Measurements from ENCODE around the gene LTBP1.

Gene LTBP1

DNA sequence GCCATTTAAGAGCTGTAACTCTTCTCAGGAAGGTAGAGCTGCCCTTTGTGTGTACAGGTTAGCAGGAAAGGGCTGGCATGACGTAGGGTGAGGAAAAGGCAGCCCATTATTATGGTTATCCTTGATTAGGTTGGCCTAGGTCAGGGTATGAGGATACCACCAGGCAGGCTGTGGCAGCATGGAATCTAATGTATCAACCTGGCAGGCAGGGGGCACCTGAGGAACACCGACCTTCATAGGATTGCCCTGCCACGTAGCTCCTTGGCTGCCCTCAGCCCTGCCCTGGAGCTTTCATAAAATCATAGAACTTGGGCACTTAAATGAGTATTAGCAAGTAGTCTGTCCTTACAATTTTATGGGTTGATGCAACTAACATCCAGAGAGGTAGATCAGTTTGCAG lies 261.6 kb downstream of the LTBP1 start:
- Mint-ChIP-seq H3K4me1 (ENCODE audit: low read depth) (peaks cover 3% of the 10 kb centered on the region), H3K36me3 (ENCODE audit: low read depth) (no peaks in the 10 kb centered on the region), H3K4me3 (no peak overlapping the region), H3K27me3 (peaks cover 5% of the 10 kb centered on the region), H3K27ac (no peak overlapping the region), H3K9me3 (no peaks in the 10 kb centered on the region)

DNA sequence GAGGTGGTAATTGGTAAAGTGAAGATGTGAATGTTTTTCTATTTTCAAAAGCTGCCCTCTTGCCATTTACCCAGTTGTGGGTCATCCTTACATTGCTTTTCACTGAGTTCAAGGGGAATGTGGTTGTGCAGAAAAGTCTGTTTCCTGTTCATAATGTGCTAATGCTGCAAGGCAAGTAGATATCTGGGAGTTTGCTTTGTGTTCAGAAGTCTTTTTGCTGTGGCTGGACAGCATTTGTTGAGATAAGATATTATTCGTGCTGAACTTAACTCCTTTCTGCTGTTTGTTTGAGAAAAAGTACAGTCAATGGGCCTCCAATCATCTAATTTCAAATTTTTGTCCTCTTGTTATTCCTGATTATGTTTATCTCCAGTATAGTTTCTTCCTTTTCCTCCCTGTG lies 263.2 kb downstream of the LTBP1 start:
- no peaks in the 10 kb centered on the region for H3K36me3 Mint-ChIP-seq (ENCODE audit: low read depth)
- H3K4me1 Mint-ChIP-seq (ENCODE audit: low read depth), result peaks cover 3% of the 10 kb centered on the region
- peaks cover 5% of the 10 kb centered on the region for H3K27me3 Mint-ChIP-seq
- no peak overlapping the region for H3K4me3 Mint-ChIP-seq
- H3K9me3 Mint-ChIP-seq, result no peaks in the 10 kb centered on the region
- no peak overlapping the region for H3K27ac Mint-ChIP-seq

DNA sequence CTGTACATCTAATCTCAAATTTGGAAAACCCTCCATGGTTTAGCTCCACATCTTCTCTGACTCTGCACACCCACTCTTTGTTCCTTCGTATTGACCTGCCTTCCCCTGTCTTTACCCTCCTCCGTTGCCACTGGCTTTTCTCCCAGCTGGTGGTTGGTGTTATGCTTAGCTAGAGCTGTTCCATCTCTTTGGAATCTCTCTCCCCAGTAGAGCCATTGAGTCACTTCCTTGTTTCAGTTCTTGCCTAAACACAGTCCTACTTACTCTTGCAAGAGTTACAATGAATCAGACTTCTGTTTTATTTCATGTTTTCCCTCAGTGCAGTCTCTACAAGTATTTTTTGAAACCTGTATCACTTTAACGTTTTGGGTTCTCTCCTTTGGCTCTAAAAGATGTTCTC lies 263.9 kb downstream of the LTBP1 start:
- no peaks in the 10 kb centered on the region for H3K9me3 Mint-ChIP-seq
- no peak overlapping the region for H3K4me3 Mint-ChIP-seq
- no peak overlapping the region for H3K27ac Mint-ChIP-seq
- no peaks in the 10 kb centered on the region for H3K36me3 Mint-ChIP-seq (ENCODE audit: low read depth)
- peaks cover 3% of the 10 kb centered on the region for H3K4me1 Mint-ChIP-seq (ENCODE audit: low read depth)
- H3K27me3 Mint-ChIP-seq, result peaks cover 5% of the 10 kb centered on the region

DNA sequence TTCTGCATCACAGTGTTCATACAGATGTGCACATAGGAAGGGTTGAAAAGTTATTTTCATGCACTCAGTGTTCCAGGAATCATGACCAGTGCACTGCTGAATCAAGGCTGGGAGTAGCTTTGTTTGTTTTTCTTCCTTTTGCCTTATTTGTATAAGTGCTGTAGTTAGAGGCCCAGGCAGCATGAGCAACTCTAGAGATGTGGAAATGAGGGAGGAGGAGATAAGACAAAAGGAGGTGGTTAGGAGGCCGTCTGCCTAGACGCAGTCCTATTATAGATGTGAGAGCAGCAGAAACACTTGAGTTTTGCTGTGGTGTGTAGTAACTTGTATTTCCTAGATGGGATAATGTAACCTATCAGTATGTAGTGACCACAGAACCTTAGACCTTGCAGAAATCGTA lies 265.4 kb downstream of the LTBP1 start:
- peaks cover 5% of the 10 kb centered on the region for H3K27me3 Mint-ChIP-seq
- H3K27ac Mint-ChIP-seq, result no peak overlapping the region
- no peak overlapping the region for H3K4me3 Mint-ChIP-seq

DNA sequence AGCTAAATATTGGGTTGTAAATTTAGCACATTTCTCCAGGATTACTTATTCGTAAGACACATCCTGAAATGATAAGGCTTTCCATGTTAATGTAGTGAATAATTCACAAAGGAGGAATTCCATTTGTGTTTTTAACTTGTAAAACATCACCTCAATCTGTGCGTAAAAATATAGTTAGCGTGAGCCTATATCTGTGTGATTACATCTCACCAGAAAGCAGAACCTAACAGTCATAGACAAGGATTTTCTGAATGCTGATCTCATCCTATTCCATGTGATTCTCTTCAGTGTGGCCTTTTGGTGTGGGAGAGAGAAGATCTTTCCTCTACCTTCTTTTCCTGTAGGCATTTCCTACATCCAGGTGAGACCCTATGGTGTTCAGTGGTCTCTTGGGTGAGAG lies 266.5 kb downstream of the LTBP1 start:
- no peaks in the 10 kb centered on the region for H3K36me3 Mint-ChIP-seq (ENCODE audit: low read depth)
- peaks cover 3% of the 10 kb centered on the region for H3K4me1 Mint-ChIP-seq (ENCODE audit: low read depth)
- no peaks in the 10 kb centered on the region for H3K9me3 Mint-ChIP-seq
- H3K27me3 Mint-ChIP-seq, result peaks cover 5% of the 10 kb centered on the region
- H3K27ac Mint-ChIP-seq, result no peak overlapping the region
- no peak overlapping the region for H3K4me3 Mint-ChIP-seq

More for the DNA sequence above, 265.4 kb downstream of the LTBP1 start:
- Mint-ChIP-seq H3K9me3 (no peaks in the 10 kb centered on the region), H3K36me3 (ENCODE audit: low read depth) (no peaks in the 10 kb centered on the region), H3K4me1 (ENCODE audit: low read depth) (peaks cover 3% of the 10 kb centered on the region)

DNA sequence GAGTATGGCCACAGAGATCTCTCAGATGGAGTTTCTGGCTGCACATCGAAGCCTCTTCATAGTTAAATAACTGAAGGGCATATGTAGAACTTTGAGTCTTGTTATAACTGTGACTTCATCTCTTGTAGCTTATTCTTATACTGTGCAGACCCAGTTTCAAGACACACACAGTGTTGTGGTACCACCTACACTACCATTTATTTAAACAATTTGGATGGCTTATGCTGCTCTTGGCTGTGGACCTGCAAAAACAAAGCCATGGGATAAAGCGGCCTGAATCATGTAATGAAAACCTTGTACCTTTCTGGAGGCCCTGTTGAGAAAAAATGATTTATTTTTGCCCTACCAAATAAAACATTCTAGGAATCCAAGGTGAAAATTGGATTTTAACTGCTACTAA lies 266.9 kb downstream of the LTBP1 start:
- Mint-ChIP-seq H3K27me3 (peaks cover 3% of the 10 kb centered on the region), H3K4me3 (no peak overlapping the region), H3K9me3 (no peaks in the 10 kb centered on the region), H3K4me1 (ENCODE audit: low read depth) (peaks cover 3% of the 10 kb centered on the region), H3K27ac (no peak overlapping the region), H3K36me3 (ENCODE audit: low read depth) (no peaks in the 10 kb centered on the region)

DNA sequence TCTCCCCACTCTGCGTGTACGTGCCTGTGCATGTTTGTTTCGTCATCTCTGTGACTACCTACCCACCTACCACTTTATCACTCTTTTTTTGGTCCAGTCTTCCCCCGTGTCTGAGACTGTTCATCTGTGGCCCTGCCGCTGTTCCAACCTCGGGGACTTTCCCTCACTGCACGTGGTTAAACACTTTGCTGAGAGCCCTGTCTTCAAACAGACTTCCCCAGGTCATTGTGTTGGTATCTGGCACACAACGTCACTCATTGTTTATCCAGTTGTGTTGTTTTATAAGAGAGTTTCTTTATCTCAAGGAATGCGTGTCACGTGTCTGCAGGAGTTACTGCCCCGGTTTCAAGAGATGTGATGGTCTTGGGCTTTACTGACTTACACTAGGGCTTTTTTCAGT lies 267.7 kb downstream of the LTBP1 start:
- Mint-ChIP-seq H3K9me3 (no peaks in the 10 kb centered on the region), H3K27me3 (peaks cover 2% of the 10 kb centered on the region), H3K36me3 (ENCODE audit: low read depth) (no peaks in the 10 kb centered on the region), H3K4me1 (ENCODE audit: low read depth) (peaks cover 4% of the 10 kb centered on the region), H3K27ac (no peak overlapping the region), H3K4me3 (no peak overlapping the region)

DNA sequence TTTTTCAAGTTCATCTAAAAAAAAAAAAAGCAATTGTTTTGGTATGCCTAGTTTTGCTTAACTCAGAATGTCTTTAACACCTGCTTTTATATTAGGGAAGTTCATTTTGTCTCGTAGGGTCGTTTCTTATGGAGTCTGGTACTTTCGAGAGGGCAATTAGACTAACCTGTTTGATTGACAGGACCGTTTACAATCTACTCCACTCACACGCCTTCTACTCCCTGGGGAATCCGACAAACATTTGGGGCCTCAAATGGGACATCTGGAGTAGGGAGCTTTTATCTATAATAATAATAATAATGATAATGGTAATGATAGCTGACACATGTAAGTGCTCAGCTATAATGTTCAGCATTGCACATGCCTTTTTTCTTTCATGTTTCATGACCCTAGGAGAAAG lies 268.1 kb downstream of the LTBP1 start:
- Mint-ChIP-seq H3K4me1 (ENCODE audit: low read depth) (peaks cover 8% of the 10 kb centered on the region), H3K9me3 (no peaks in the 10 kb centered on the region)

DNA sequence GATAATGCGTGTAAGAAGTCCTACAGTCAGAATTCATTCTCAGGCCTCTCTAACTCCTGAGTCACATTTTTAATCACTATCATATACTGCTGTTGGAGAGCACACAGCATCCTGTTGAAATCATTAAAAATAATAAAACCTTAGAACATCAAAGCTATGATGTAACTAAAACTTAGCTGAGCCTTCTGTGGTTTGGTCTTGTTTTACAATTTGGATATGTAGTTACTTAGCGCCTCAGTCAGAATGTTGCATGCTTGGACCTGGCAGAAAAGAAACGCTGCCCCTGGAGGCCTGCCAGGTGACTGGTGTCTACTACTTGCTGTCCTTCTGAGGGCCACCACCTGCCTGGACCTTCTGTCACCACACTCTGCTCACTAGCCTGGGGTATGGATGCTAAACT lies 268.5 kb downstream of the LTBP1 start:
- peaks cover 12% of the 10 kb centered on the region for H3K4me1 Mint-ChIP-seq (ENCODE audit: low read depth)
- no peak overlapping the region for H3K4me3 Mint-ChIP-seq
- H3K9me3 Mint-ChIP-seq, result no peaks in the 10 kb centered on the region
- H3K27me3 Mint-ChIP-seq, result peaks cover 2% of the 10 kb centered on the region
- no peaks in the 10 kb centered on the region for H3K36me3 Mint-ChIP-seq (ENCODE audit: low read depth)
- H3K27ac Mint-ChIP-seq, result no peak overlapping the region

More for the DNA sequence above, 268.1 kb downstream of the LTBP1 start:
- Mint-ChIP-seq H3K4me3 (no peak overlapping the region), H3K27me3 (peaks cover 2% of the 10 kb centered on the region), H3K36me3 (ENCODE audit: low read depth) (no peaks in the 10 kb centered on the region), H3K27ac (no peak overlapping the region)

DNA sequence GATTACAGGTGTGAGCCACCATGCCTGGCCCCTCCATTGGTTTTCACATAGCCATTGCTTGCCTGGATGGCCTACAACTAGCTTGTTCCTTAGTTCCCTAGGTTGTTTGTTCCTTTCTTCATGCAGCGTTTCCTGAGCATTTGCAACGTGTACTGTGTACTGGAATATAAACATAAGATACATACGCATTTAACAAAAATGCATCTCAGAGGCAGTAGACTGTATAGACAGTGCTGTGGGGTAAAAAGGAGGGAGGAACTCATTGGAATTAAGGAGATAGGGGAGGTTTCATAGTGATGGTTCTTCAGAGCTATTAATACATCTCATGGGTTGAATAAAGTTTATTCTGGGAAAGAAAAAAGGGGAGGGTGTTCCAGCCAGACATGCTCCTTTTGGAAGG lies 269.2 kb downstream of the LTBP1 start:
- H3K4me1 Mint-ChIP-seq (ENCODE audit: low read depth), result peaks cover 12% of the 10 kb centered on the region
- no peaks in the 10 kb centered on the region for H3K36me3 Mint-ChIP-seq (ENCODE audit: low read depth)
- peaks cover 6% of the 10 kb centered on the region for H3K27me3 Mint-ChIP-seq
- H3K27ac Mint-ChIP-seq, result no peak overlapping the region
- no peaks in the 10 kb centered on the region for H3K9me3 Mint-ChIP-seq
- no peak overlapping the region for H3K4me3 Mint-ChIP-seq

DNA sequence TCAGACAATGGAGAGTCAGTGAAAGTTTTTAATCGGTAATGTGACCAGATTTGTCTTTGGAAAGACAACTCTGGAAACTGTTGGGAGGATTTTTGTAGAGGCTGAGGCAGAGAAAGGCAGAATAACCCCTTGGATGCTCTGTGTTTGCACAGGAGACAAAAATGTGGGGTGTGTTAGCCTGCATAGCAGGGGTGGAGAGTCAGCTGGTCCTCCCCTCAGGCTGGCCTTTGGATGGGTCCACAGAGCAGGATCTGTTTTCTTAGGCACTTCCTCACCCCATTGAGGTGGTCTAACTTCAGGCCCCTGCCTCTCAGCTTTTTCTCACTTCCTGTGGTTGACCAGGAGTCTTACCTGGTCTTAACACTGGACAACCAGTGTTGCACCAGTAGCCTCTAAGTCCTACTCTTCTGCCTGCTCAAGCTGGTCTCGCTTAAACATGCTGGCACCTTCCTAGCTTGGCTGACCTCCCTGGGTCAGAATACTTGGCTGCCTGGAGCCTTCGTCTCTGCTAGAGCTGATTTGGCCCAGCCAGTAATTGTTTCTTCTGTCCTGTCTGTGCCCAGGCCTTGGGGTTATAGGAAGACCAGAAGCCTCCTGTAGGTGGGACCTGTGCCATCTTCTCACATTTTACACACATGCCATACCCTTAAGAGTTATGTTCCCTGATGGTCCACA lies 269.9 kb downstream of the LTBP1 start:
- Mint-ChIP-seq H3K4me1 (ENCODE audit: low read depth) (peaks cover 12% of the 10 kb centered on the region), H3K36me3 (ENCODE audit: low read depth) (no peaks in the 10 kb centered on the region), H3K4me3 (no peak overlapping the region), H3K27me3 (peaks cover 5% of the 10 kb centered on the region), H3K9me3 (no peaks in the 10 kb centered on the region), H3K27ac (no peak overlapping the region)

DNA sequence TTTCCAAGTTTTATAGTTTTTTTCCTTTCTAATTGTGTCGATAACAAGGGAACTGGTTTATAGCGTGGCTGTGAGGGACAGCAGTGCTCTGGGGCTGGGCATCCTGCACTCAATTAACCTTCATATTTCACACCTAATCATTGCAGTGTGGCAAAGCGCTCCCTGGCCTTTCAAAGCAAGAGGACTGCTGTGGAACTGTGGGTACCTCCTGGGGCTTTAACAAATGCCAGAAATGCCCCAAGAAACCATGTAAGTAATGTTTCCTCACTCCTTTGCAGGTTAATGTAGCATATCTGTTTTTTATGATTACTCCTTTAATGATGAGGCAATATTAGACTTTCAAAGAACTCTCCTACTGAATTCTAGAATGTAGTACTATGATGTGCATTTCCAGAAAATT lies 270.7 kb downstream of the LTBP1 start:
- no peaks in the 10 kb centered on the region for H3K9me3 Mint-ChIP-seq
- no peak overlapping the region for H3K4me3 Mint-ChIP-seq
- H3K27me3 Mint-ChIP-seq, result peaks cover 3% of the 10 kb centered on the region
- H3K36me3 Mint-ChIP-seq (ENCODE audit: low read depth), result no peaks in the 10 kb centered on the region
- no peak overlapping the region for H3K27ac Mint-ChIP-seq
- peaks cover 12% of the 10 kb centered on the region for H3K4me1 Mint-ChIP-seq (ENCODE audit: low read depth)

DNA sequence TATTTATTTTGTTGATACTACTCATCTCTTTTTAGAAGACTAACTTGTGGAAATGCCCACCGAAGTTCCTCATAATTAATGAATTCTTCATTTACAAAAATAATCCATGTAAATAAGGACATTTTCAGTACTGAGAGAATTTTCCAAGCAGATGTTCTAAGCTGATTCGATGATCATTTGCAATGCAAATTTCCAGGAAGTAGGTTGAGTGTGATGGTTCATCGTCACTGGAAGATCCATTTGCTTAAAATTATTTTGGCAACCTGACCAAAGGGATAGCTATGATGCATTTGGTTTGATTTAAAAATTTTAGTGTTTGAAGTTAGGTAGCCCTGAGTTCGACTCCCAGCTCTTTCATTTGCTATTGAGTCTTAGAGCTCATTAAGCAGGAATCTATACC lies 272.4 kb downstream of the LTBP1 start:
- no peaks in the 10 kb centered on the region for H3K36me3 Mint-ChIP-seq (ENCODE audit: low read depth)
- H3K4me3 Mint-ChIP-seq, result no peak overlapping the region
- no peak overlapping the region for H3K27ac Mint-ChIP-seq
- H3K9me3 Mint-ChIP-seq, result no peaks in the 10 kb centered on the region
- peaks cover 12% of the 10 kb centered on the region for H3K27me3 Mint-ChIP-seq
- H3K4me1 Mint-ChIP-seq (ENCODE audit: low read depth), result peaks cover 12% of the 10 kb centered on the region

DNA sequence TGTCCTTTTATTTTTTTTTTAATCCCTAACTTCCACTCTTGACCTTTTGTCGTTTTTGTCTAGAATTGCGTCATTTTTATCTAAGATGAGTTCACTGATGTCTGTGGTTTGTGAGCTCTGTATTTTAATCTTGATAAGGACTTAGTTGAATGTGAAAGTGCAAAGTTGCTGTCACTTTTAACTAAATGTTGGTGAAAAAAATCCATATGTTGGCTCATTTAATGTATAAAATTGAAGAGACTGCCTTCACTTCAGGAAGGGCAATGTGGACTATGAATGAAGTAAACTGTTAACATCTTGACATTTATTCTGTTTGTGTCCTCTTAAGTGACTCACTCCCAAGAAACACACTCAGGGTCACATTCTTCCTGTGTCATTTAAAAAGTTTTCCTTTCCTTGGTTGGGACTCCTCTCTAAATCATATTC lies 273.1 kb downstream of the LTBP1 start:
- no peak overlapping the region for H3K4me3 Mint-ChIP-seq
- no peaks in the 10 kb centered on the region for H3K9me3 Mint-ChIP-seq
- H3K36me3 Mint-ChIP-seq (ENCODE audit: low read depth), result no peaks in the 10 kb centered on the region
- H3K4me1 Mint-ChIP-seq (ENCODE audit: low read depth), result peaks cover 12% of the 10 kb centered on the region
- H3K27me3 Mint-ChIP-seq, result peaks cover 12% of the 10 kb centered on the region
- H3K27ac Mint-ChIP-seq, result peak overlapping the region; percentile 10

DNA sequence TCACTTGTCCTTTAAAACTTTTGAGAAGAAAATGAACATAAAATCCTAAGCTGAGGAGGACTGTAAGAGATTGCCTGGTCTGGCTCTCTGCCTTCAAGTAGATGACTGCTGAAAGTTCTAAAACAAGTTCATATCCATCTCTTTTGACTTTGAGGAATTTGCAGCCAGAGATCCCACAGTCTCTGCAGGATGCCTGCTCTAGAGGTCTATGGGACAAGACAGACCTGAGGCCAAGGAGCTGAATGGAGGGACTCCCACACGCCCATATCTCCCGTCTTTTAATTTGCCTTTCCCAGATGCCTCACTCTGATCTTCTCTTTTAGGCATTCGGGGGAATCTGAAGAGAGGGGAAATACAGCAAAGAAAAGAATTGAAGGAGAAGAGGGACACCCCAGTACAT lies 273.8 kb downstream of the LTBP1 start:
- Mint-ChIP-seq H3K27ac (no peak overlapping the region), H3K4me1 (ENCODE audit: low read depth) (peaks cover 12% of the 10 kb centered on the region), H3K36me3 (ENCODE audit: low read depth) (no peaks in the 10 kb centered on the region), H3K9me3 (no peaks in the 10 kb centered on the region), H3K4me3 (no peak overlapping the region), H3K27me3 (peaks cover 12% of the 10 kb centered on the region)

DNA sequence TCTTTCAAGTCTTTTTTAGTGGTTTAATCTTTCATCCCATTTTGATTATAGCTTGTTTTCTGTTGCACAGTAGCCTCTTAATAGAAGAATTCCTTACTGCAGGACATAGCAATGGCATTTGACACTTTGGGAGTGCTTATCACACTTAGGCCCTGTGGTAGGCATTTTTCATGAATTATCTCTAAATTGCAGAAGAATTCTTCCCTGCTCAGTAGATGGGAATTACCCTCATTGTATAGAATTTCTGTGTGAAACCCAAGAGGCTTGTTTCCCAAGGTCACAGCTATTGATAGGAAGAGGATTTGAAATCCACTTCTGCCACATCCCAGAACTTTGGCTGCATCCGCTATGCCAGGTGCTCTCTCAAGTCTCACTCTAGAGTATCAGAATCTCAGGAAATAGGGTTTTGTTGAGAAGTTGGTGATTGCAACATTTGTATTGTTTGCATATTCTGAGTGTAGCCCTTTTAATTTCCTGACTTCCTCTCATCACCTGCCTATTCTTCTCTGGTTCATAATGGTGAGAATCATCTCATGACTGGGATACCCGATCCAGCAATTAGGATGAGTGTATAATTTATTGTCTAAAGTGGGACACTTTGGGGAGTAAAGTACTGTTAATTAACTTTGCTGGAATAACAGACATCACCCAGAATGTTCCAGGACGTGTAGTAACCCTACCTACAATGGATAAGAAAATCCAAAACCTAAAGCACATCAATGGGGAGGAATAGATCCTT lies 274.5 kb downstream of the LTBP1 start:
- H3K27me3 Mint-ChIP-seq, result peaks cover 12% of the 10 kb centered on the region
- no peaks in the 10 kb centered on the region for H3K9me3 Mint-ChIP-seq
- H3K4me1 Mint-ChIP-seq (ENCODE audit: low read depth), result peaks cover 12% of the 10 kb centered on the region
- no peaks in the 10 kb centered on the region for H3K36me3 Mint-ChIP-seq (ENCODE audit: low read depth)
- H3K4me3 Mint-ChIP-seq, result no peak overlapping the region
- no peak overlapping the region for H3K27ac Mint-ChIP-seq

Measured in stimulated activated naive CD8-positive, alpha-beta T cell treated with anti-CD3 and anti-CD28 coated beads, Interleukin-15, Interleukin-2, amounts not matched to agents 100 ng/mL and 50 ng/mL, for 24 hours (primary cell).